A549 (cell line): Measurements from ENCODE around the gene DHRS12. TPM values are rescaled to one million over a fixed set of nuclear protein-coding genes. Genes with fewer than 3 reads are reported as not detected.

ENCODE experiments used
- ATAC-seq, 2 experiments: fragments of 200-7000 bp in 1 of 2; fragments of >200 bp in 1 of 2; cut with Nextera tagmentation in 1 of 2; cut with Tn5 transposase in 1 of 2; 3 replicates each; pipeline versions ENCODE4 v1.8.0 to v1.9.1; 2018 to 2020; ENCODE audit warnings: mild to moderate bottlenecking in 1 of 2, moderate library complexity in 1 of 2
- CTCF ChIA-PET: fragments of 300-600 bp; sonication (Branson Sonifier 250); formaldehyde crosslinking; extraction: SDS; loops from one replicate; lab custom pipeline; 2021; ENCODE audit warnings: antibody characterized with exemption, inconsistent platforms; lab: Yijun Ruan, JAX
- POLR2A ChIA-PET: fragments of 350-600 bp; formaldehyde crosslinking; extraction: SDS; loops from one replicate; lab custom pipeline; 2021; ENCODE audit warnings: antibody characterized with exemption, inconsistent platforms; lab: Yijun Ruan, JAX
- DNase-seq, 2 experiments: peaks; one replicate each; pipeline versions ENCODE4 v3.0.0 to v3.0.0-alpha.2; 2011 to 2016; ENCODE audit warnings: low read depth in 1 of 2, low spot score in 1 of 2
- FAIRE-seq: peaks from 2 replicates; lab custom pipeline; 2011; peaks lifted over from hg19 to GRCh38; lab: Jason Lieb, UNC
- H3K27ac ChIP-seq, 2 experiments: fragments of >200 bp; sonication (Bioruptor Twin); formaldehyde crosslinking; 3 replicates each; pipeline ENCODE4 v1.5.1; 2016 to 2017
- H3K4me1 ChIP-seq: fragments of >200 bp; sonication (Bioruptor Twin); formaldehyde crosslinking; 3 replicates; pipeline ENCODE4 v1.6.1; 2016
- H3K4me2 ChIP-seq: fragments of >200 bp; sonication (Bioruptor Twin); formaldehyde crosslinking; 3 replicates; pipeline ENCODE4 v1.6.1; 2016
- H3K4me3 ChIP-seq: fragments of >200 bp; sonication (Bioruptor Twin); formaldehyde crosslinking; 3 replicates; pipeline ENCODE4 v1.5.1; 2016
- H3K9me3 ChIP-seq: fragments of >200 bp; sonication (Bioruptor Twin); formaldehyde crosslinking; 3 replicates; pipeline ENCODE4 v1.6.1; 2016
- ESRRA ChIP-seq: fragments of 150-350 bp; IDR thresholded peaks from 2 replicates; pipeline ENCODE4 v1.6.1; 2014; ENCODE audit warnings: mild to moderate bottlenecking, low read length, borderline replicate concordance
- FOSB ChIP-seq: fragments of 250-450 bp; sonication (Bioruptor Pico); IDR thresholded peaks from 2 replicates; pipeline ENCODE4 v1.5.0; 2020; ENCODE audit warnings: mild to moderate bottlenecking, moderate library complexity
- FOXS1 ChIP-seq: fragments of 250-450 bp; sonication (Bioruptor Pico); IDR thresholded peaks from 2 replicates; pipeline ENCODE4 v1.5.0; 2020; ENCODE audit warnings: mild to moderate bottlenecking, moderate library complexity
- GATA3 ChIP-seq: IDR thresholded peaks from 2 replicates; pipeline ENCODE4 v1.6.1; 2012; ENCODE audit warnings: borderline replicate concordance
- HOXA7 ChIP-seq: fragments of 250-450 bp; sonication (Bioruptor Pico); IDR thresholded peaks from 2 replicates; pipeline ENCODE4 v1.5.0; 2020; ENCODE audit warnings: mild to moderate bottlenecking, moderate library complexity
- HOXB5 ChIP-seq: fragments of 250-450 bp; sonication (Bioruptor Pico); IDR thresholded peaks from 2 replicates; pipeline ENCODE4 v1.5.0; 2020; ENCODE audit warnings: mild to moderate bottlenecking, moderate library complexity
- JUN ChIP-seq, 2 experiments: fragments of >200 bp; sonication (Bioruptor Twin); formaldehyde crosslinking; IDR thresholded peaks; 2 replicates in 1 of 2; 3 replicates in 1 of 2; pipeline ENCODE4 v1.6.1; 2016 to 2017
- KDM5A ChIP-seq: fragments of 200-600 bp; sonication (generic); IDR thresholded peaks from 2 replicates; pipeline ENCODE4 v1.6.1; 2016; ENCODE audit warnings: antibody characterized with exemption, mild to moderate bottlenecking
- MAFK ChIP-seq: fragments of 450-650 bp; IDR thresholded peaks from 2 replicates; pipeline ENCODE4 v1.6.1; 2014; ENCODE audit not compliant: partially characterized antibody
- NPAS2 ChIP-seq: fragments of 250-450 bp; sonication (Bioruptor Pico); IDR thresholded peaks from 2 replicates; pipeline ENCODE4 v1.8.0; 2022; ENCODE audit warnings: mild to moderate bottlenecking, moderate library complexity, borderline replicate concordance
- PHF8 ChIP-seq: fragments of 200-600 bp; sonication (generic); IDR thresholded peaks from 2 replicates; pipeline ENCODE4 v1.6.1; 2016; ENCODE audit warnings: low read depth, mild to moderate bottlenecking, antibody characterized with exemption, moderate library complexity, borderline replicate concordance
- RAD21 ChIP-seq, 2 experiments: fragments of >200 bp in 1 of 2; sonication (Bioruptor Twin) in 1 of 2; formaldehyde crosslinking in 1 of 2; IDR thresholded peaks in 1 of 2; conservative IDR thresholded peaks in 1 of 2; 2 replicates in 1 of 2; 3 replicates in 1 of 2; pipeline ENCODE4 v1.6.1; 2012 to 2018; ENCODE audit warnings: inconsistent platforms in 1 of 2
- SREBF2 ChIP-seq: fragments of 450-650 bp; IDR thresholded peaks from 2 replicates; pipeline ENCODE4 v1.6.1; 2014; ENCODE audit warnings: mild to moderate bottlenecking, moderate library complexity
- TFCP2L1 ChIP-seq: fragments of 250-450 bp; sonication (Bioruptor Pico); IDR thresholded peaks from 2 replicates; pipeline ENCODE4 v1.5.0; 2021; ENCODE audit warnings: mild to moderate bottlenecking
- ZNF302 ChIP-seq: fragments of 250-450 bp; sonication (Bioruptor Pico); IDR thresholded peaks from 2 replicates; pipeline ENCODE4 v1.9.0; 2021; ENCODE audit warnings: inconsistent platforms, mild to moderate bottlenecking, moderate library complexity
- WGBS: methylation state at CpG from one replicate; pipeline ENCODE4 v1.1.6; 2017; ENCODE audit errors: missing lambda C conversion rate; 5-methylcytosine and 5-hydroxymethylcytosine counted together
- polyA plus RNA-seq, 4 experiments: library from polyadenylated mRNA; depleted of rRNA in 3 of 4; stranded (reverse); fragments of >200 nt; fragmentation: RNase III in 1 of 4; extraction: RNeasy Plus Mini Kit Qiagen cat#74134 plus additional on column Dnase treatment in 1 of 4; gene quantifications; 2 replicates in 3 of 4; 3 replicates in 1 of 4; pipeline ENCODE4 v1.2.3, GENCODE V29; 2011 to 2017
- TF ChIP-seq, protein P1 (sequence below): fragments of 200-600 bp; sonication (generic); IDR thresholded peaks from 2 replicates; pipeline ENCODE4 v1.6.1; 2016; ENCODE audit warnings: antibody characterized with exemption, mild to moderate bottlenecking, moderate library complexity
- TF ChIP-seq, protein P2 (sequence below): fragments of >200 bp; sonication (Bioruptor Twin); formaldehyde crosslinking; IDR thresholded peaks from 3 replicates; pipeline ENCODE4 v1.6.1; 2016
- TF ChIP-seq, protein P3 (sequence below): fragments of 150-350 bp; IDR thresholded peaks from 2 replicates; pipeline ENCODE4 v1.6.1; 2014; ENCODE audit warnings: low read depth, mild to moderate bottlenecking, low read length
- TF ChIP-seq, protein P4 (sequence below): fragments of 250-450 bp; sonication (Bioruptor Pico); IDR thresholded peaks from 2 replicates; pipeline ENCODE4 v1.5.0; 2021; ENCODE audit warnings: mild to moderate bottlenecking, moderate library complexity, borderline replicate concordance

Gene DHRS12
- polyA plus RNA-seq, 2 of the 4 experiments (the other 2 are of a cell fraction), result 4.2 to 7.5 TPM

DNA sequence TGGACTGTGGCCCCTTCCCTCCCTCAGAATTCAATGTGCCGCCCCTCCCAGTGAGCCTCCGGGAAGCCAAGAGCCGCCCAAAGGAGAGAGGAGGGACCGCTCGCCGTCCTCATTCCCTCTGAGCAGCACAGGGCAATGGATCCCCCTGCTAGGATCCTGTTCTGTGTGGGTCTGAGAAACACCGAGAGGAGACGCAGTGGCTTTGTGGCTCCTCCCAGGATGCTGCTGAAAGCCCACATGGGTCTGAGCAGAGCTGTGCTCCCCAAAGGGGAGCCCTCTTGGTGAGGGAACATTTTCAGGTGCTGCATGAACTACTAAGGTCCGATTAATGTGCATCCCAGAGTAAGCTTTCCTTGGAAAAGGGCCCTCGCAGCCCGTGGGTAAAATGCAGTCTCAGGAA lies 30.4 kb downstream of the DHRS12 start (continued):
- TF ChIP-seq, protein P1, sequence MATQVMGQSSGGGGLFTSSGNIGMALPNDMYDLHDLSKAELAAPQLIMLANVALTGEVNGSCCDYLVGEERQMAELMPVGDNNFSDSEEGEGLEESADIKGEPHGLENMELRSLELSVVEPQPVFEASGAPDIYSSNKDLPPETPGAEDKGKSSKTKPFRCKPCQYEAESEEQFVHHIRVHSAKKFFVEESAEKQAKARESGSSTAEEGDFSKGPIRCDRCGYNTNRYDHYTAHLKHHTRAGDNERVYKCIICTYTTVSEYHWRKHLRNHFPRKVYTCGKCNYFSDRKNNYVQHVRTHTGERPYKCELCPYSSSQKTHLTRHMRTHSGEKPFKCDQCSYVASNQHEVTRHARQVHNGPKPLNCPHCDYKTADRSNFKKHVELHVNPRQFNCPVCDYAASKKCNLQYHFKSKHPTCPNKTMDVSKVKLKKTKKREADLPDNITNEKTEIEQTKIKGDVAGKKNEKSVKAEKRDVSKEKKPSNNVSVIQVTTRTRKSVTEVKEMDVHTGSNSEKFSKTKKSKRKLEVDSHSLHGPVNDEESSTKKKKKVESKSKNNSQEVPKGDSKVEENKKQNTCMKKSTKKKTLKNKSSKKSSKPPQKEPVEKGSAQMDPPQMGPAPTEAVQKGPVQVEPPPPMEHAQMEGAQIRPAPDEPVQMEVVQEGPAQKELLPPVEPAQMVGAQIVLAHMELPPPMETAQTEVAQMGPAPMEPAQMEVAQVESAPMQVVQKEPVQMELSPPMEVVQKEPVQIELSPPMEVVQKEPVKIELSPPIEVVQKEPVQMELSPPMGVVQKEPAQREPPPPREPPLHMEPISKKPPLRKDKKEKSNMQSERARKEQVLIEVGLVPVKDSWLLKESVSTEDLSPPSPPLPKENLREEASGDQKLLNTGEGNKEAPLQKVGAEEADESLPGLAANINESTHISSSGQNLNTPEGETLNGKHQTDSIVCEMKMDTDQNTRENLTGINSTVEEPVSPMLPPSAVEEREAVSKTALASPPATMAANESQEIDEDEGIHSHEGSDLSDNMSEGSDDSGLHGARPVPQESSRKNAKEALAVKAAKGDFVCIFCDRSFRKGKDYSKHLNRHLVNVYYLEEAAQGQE, result no peak
- no peak for TF ChIP-seq MAFK
- no peak for TF ChIP-seq FOXS1 (CRISPR knock-in tag)
- no peak for TF ChIP-seq JUN (IDR thresholded peaks at IDR 0.05)
- TF ChIP-seq SREBF2, result no peak
- no peak for TF ChIP-seq GATA3
- TF ChIP-seq ZNF302 (CRISPR knock-in tag), result no peak
- TF ChIP-seq, protein P2, sequence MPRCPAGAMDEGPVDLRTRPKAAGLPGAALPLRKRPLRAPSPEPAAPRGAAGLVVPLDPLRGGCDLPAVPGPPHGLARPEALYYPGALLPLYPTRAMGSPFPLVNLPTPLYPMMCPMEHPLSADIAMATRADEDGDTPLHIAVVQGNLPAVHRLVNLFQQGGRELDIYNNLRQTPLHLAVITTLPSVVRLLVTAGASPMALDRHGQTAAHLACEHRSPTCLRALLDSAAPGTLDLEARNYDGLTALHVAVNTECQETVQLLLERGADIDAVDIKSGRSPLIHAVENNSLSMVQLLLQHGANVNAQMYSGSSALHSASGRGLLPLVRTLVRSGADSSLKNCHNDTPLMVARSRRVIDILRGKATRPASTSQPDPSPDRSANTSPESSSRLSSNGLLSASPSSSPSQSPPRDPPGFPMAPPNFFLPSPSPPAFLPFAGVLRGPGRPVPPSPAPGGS, result no peak
- TF ChIP-seq, protein P3, sequence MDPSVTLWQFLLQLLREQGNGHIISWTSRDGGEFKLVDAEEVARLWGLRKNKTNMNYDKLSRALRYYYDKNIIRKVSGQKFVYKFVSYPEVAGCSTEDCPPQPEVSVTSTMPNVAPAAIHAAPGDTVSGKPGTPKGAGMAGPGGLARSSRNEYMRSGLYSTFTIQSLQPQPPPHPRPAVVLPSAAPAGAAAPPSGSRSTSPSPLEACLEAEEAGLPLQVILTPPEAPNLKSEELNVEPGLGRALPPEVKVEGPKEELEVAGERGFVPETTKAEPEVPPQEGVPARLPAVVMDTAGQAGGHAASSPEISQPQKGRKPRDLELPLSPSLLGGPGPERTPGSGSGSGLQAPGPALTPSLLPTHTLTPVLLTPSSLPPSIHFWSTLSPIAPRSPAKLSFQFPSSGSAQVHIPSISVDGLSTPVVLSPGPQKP, result no peak

DNA sequence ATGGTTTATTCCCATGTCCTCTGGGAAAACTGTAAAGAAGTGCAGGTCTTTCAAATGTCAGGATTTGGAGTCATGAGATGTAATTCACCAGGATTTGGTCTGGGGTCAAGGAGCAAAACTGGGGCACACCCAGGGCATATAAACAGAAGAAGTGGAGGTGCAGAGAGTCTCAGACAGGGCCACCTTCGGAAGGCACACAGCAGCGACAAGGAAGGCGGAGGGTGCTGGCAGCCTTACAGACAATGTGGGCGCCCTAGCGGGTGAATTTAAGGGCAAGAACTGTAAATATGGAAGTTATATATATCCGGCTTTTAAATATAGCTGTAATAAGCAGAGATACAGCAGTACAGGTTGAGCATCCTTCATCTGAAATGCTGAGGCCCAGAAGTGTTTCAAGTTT lies 31.2 kb downstream of the DHRS12 start:
- ATAC-seq (no peak), FAIRE-seq (no peak), DNase-seq (no peak)
- Histone ChIP-seq H3K4me3 (no peak overlapping the region), H3K4me2 (no peak overlapping the region), H3K27ac (no peak overlapping the region), H3K9me3 (no peaks in the 10 kb centered on the region), H3K4me1 (no peaks in the 10 kb centered on the region)
- 91% methylated on average over 6 of the region's 6 CpGs for WGBS
- ChIA-PET POLR2A (no interaction called here), CTCF (interaction anchor here (2.4 kb wide), 1 partner anchor 9 kb away, joined by 12 read pairs; no protein-coding TSS in a partner anchor)
- TF ChIP-seq FOXS1 (CRISPR knock-in tag) (no peak), TFCP2L1 (CRISPR knock-in tag) (no peak), HOXB5 (CRISPR knock-in tag) (no peak), FOSB (CRISPR knock-in tag) (no peak), HOXA7 (CRISPR knock-in tag) (no peak), RAD21 (conservative IDR thresholded peaks at IDR 0.05 in 1 of 2, IDR thresholded peaks at IDR 0.05 in 1 of 2) (no peak), KDM5A (no peak), ESRRA (no peak), NPAS2 (CRISPR knock-in tag) (no peak), PHF8 (no peak)
- TF ChIP-seq, protein P2, result no peak
- TF ChIP-seq, protein P4, sequence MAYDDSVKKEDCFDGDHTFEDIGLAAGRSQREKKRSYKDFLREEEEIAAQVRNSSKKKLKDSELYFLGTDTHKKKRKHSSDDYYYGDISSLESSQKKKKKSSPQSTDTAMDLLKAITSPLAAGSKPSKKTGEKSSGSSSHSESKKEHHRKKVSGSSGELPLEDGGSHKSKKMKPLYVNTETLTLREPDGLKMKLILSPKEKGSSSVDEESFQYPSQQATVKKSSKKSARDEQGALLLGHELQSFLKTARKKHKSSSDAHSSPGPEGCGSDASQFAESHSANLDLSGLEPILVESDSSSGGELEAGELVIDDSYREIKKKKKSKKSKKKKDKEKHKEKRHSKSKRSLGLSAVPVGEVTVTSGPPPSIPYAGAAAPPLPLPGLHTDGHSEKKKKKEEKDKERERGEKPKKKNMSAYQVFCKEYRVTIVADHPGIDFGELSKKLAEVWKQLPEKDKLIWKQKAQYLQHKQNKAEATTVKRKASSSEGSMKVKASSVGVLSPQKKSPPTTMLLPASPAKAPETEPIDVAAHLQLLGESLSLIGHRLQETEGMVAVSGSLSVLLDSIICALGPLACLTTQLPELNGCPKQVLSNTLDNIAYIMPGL (CRISPR knock-in tag), result no peak
- TF ChIP-seq, protein P1, result no peak
